T-helper 22 cell (primary cell): ENCODE data around the gene ADAT2.

Experiments
- DNase-seq: peaks from one replicate; pipeline ENCODE4 v3.0.0-alpha.2; 2020; ENCODE audit warnings: low read depth

Gene ADAT2

GRCh38 chr6:143397227-143398222, 53.0 kb downstream of the ADAT2 start:
- no peak for DNase-seq

- no peak for DNase-seq
Measured at GRCh38 chr6:143396497-143397226, 53.8 kb downstream of the ADAT2 start.

GRCh38 chr6:143395699-143396098, 54.8 kb downstream of the ADAT2 start:
- no peak for DNase-seq

GRCh38 chr6:143394389-143394788, 56.1 kb downstream of the ADAT2 start:
- DNase-seq = no peak

GRCh38 chr6:143390278-143390677, 60.2 kb downstream of the ADAT2 start:
- DNase-seq = no peak

GRCh38 chr6:143385636-143386035, 64.9 kb downstream of the ADAT2 start:
- DNase-seq = no peak

- DNase-seq = no peak
Measured at GRCh38 chr6:143376861-143377260, 73.6 kb downstream of the ADAT2 start.

- DNase-seq = no peak
Measured at GRCh38 chr6:143376375-143376774, 74.1 kb downstream of the ADAT2 start.

GRCh38 chr6:143375022-143375585, 75.4 kb downstream of the ADAT2 start:
- no peak for DNase-seq

- DNase-seq = no peak
Measured at GRCh38 chr6:143374014-143374413, 76.5 kb downstream of the ADAT2 start.
